GM23338 (cell line): ENCODE measurements around the gene TRAF2. TPM values are rescaled to one million over a fixed set of nuclear protein-coding genes. Genes with fewer than 3 reads are reported as not detected.

Experiments used
- ATAC-seq: fragments of 200-7000 bp; cut with Tn5 transposase; 3 replicates; pipeline ENCODE4 v1.9.1; 2020
- DNase-seq: peaks from one replicate; pipeline ENCODE4 v3.0.0-alpha.2; 2015; ENCODE audit warnings: low spot score
- H2AFZ ChIP-seq: fragments of 200-600 bp; sonication (generic); 2 replicates; pipeline ENCODE4 v1.8.0; 2016; ENCODE audit warnings: antibody characterized with exemption, mild to moderate bottlenecking, moderate library complexity
- H3F3A ChIP-seq: fragments of 200-600 bp; sonication (generic); replicated peaks from 2 replicates; pipeline ENCODE4 v1.8.0; 2017; ENCODE audit warnings: antibody characterized with exemption, mixed run types, low read depth
- H3K27ac ChIP-seq: fragments of 200-600 bp; sonication (generic); 2 replicates; pipeline ENCODE4 v1.6.1; 2016; ENCODE audit warnings: low read depth
- H3K27me3 ChIP-seq: fragments of 200-600 bp; sonication (generic); 2 replicates; pipeline ENCODE4 v1.8.0; 2016; ENCODE audit warnings: mild to moderate bottlenecking, mixed run types, moderate library complexity; ENCODE audit not compliant: insufficient read depth
- H3K36me3 ChIP-seq: fragments of 200-600 bp; sonication (generic); 2 replicates; pipeline ENCODE4 v1.8.0; 2016; ENCODE audit warnings: mild to moderate bottlenecking; ENCODE audit not compliant: insufficient read depth
- H3K4me1 ChIP-seq: fragments of 200-600 bp; sonication (generic); 2 replicates; pipeline ENCODE4 v1.8.0; 2016; ENCODE audit warnings: mild to moderate bottlenecking, moderate library complexity; ENCODE audit not compliant: insufficient read depth
- H3K4me2 ChIP-seq: fragments of 200-600 bp; sonication (generic); 2 replicates; pipeline ENCODE4 v1.7.1; 2017; ENCODE audit warnings: mixed run types
- H3K4me3 ChIP-seq: fragments of 200-600 bp; sonication (generic); 2 replicates; pipeline ENCODE4 v1.6.1; 2016; ENCODE audit warnings: mixed run types
- H3K79me2 ChIP-seq: fragments of 200-600 bp; sonication (generic); replicated peaks from 2 replicates; pipeline ENCODE4 v1.8.0; 2017; ENCODE audit warnings: mild to moderate bottlenecking; ENCODE audit not compliant: insufficient read depth
- H3K9me2 ChIP-seq: fragments of 200-600 bp; sonication (generic); 2 replicates; pipeline ENCODE4 v1.8.0; 2017; ENCODE audit not compliant: insufficient read depth
- H4K20me1 ChIP-seq: fragments of 200-600 bp; sonication (generic); replicated peaks from 2 replicates; pipeline ENCODE4 v1.8.0; 2017; ENCODE audit warnings: mild to moderate bottlenecking; ENCODE audit not compliant: insufficient read depth
- H3K27ac Mint-ChIP-seq: 2 replicates; pipeline ENCODE4 v1.8.0; 2020; ENCODE audit warnings: inconsistent platforms, mild to moderate bottlenecking, moderate library complexity, mixed read lengths
- H3K27me3 Mint-ChIP-seq: 3 replicates; pipeline ENCODE4 v1.8.0; 2022; ENCODE audit warnings: low read depth, mild to moderate bottlenecking, moderate library complexity, mixed read lengths, inconsistent platforms; ENCODE audit not compliant: insufficient read depth, poor library complexity
- H3K36me3 Mint-ChIP-seq: 3 replicates; pipeline ENCODE4 v1.8.0; 2021; ENCODE audit warnings: low read depth, mild to moderate bottlenecking, inconsistent platforms, moderate library complexity, mixed read lengths
- H3K4me1 Mint-ChIP-seq: 3 replicates; pipeline ENCODE4 v1.8.0; 2020; ENCODE audit warnings: mild to moderate bottlenecking, inconsistent platforms, mixed read lengths
- H3K4me3 Mint-ChIP-seq: 3 replicates; pipeline ENCODE4 v1.8.0; 2021; ENCODE audit warnings: moderate library complexity, mild to moderate bottlenecking, inconsistent platforms, mixed read lengths
- H3K9me3 Mint-ChIP-seq: 3 replicates; pipeline ENCODE4 v1.8.0; 2020; ENCODE audit warnings: moderate library complexity, mild to moderate bottlenecking, inconsistent platforms, mixed read lengths
- CREB1 ChIP-seq: fragments of 250-450 bp; sonication (Bioruptor Pico); IDR thresholded peaks from 2 replicates; pipeline ENCODE4 v1.5.0; 2020; ENCODE audit warnings: low read depth, mild to moderate bottlenecking, moderate library complexity
- EZH2 ChIP-seq: fragments of 200-600 bp; sonication (generic); IDR thresholded peaks from one replicate; pipeline ENCODE4 v1.8.0; 2017; ENCODE audit warnings: antibody characterized with exemption, mild to moderate bottlenecking, low read depth; ENCODE audit not compliant: unreplicated experiment
- EZH2phosphoT487 ChIP-seq: fragments of 200-600 bp; sonication (generic); IDR thresholded peaks from one replicate; pipeline ENCODE4 v1.8.1; 2018; ENCODE audit warnings: antibody characterized with exemption; ENCODE audit not compliant: unreplicated experiment
- JUNB ChIP-seq: IDR thresholded peaks from one replicate; pipeline ENCODE4 v1.6.1; 2016; ENCODE audit warnings: antibody characterized with exemption; ENCODE audit not compliant: unreplicated experiment
- NANOG ChIP-seq: IDR thresholded peaks from 2 replicates; pipeline ENCODE4 v1.6.1; 2016; ENCODE audit warnings: antibody characterized with exemption, borderline replicate concordance
- POLR2AphosphoS5 ChIP-seq: IDR thresholded peaks from 2 replicates; pipeline ENCODE4 v1.6.1; 2016; ENCODE audit warnings: antibody characterized with exemption, low read depth
- STAT1 ChIP-seq: IDR thresholded peaks from one replicate; pipeline ENCODE4 v1.6.1; 2016; ENCODE audit warnings: antibody characterized with exemption; ENCODE audit not compliant: unreplicated experiment
- ZNF114 ChIP-seq: fragments of 250-450 bp; sonication (Bioruptor Pico); IDR thresholded peaks from 2 replicates; pipeline ENCODE4 v1.5.0; 2020; ENCODE audit warnings: mild to moderate bottlenecking, moderate library complexity
- ZNF331 ChIP-seq: fragments of 250-450 bp; sonication (Bioruptor Pico); IDR thresholded peaks from 2 replicates; pipeline ENCODE4 v1.5.0; 2020; ENCODE audit warnings: low read depth, mild to moderate bottlenecking, moderate library complexity
- polyA plus RNA-seq: library from polyadenylated mRNA; unstranded; fragments of >200 nt; fragmentation: Nextera tagmentation; extraction: Ambion mirVana; gene quantifications from 2 replicates; pipeline ENCODE4 v1.2.1, GENCODE V29; 2016
- total RNA-seq: library from RNA; depleted of rRNA; stranded (reverse); fragments of >200 nt; shearing (Covaris generic); gene quantifications from 2 replicates; pipeline ENCODE4 v1.2.3, GENCODE V29; 2014
- TF ChIP-seq, protein P1 (sequence below), 2 experiments: fragments of 200-600 bp in 1 of 2; sonication (generic) in 1 of 2; conservative IDR thresholded peaks; 2 replicates each; pipeline versions ENCODE4 v1.5.1 to v1.6.1; 2016 to 2017; ENCODE audit warnings: antibody characterized with exemption in 2 of 2, low read depth in 2 of 2, mild to moderate bottlenecking in 2 of 2, moderate library complexity in 1 of 2
- TF ChIP-seq, protein P2 (sequence below): IDR thresholded peaks from 2 replicates; pipeline ENCODE4 v1.6.1; 2016; ENCODE audit warnings: antibody characterized with exemption
- TF ChIP-seq, protein P3 (sequence below): IDR thresholded peaks from one replicate; pipeline ENCODE4 v1.6.1; 2018; ENCODE audit warnings: antibody characterized with exemption; ENCODE audit not compliant: unreplicated experiment
- TF ChIP-seq, protein P4 (sequence below): fragments of 250-450 bp; sonication (Bioruptor Pico); IDR thresholded peaks from 2 replicates; pipeline ENCODE4 v1.5.0; 2020; ENCODE audit warnings: mild to moderate bottlenecking, moderate library complexity

The TRAF2 gene
- total and polyA plus RNA-seq, 2 experiments from 2014 or later: 25.4 to 39.9 TPM

DNA sequence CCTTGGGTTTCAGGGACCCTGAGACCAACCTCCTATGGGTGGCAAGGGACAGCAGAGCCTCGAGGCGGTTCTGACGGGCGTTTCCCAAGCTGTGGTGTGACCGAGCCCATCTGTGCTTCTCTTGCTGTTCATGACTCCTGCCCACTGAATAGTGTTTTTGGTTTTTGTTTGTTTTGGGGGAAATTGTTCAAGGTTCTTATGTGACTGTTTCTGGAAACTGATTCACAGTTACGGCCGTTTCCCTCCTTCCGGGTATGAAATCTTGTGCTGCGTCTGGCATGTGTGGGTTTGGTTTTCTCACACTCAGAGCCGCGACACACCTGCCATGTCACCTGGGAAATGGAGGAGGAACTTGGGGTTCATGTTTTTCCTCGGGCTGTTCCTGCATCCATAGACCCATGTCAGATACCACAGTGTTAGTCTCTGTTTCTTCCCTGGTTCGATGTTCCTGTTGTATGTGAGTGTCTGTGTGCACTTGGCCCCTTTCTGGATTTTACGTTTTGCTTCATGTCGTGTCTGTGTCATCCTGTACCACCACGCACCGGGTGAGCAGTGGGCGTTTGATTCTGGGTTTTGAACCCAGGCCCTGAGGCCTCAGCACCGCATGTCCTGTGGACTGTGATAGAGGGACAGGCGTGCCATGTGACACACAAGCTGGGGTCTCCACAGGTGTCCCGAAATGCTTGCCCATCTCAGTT, 29.5 kb downstream of the TRAF2 start:
- H3K4me3 Mint-ChIP-seq: no peak overlapping the region
- no peak overlapping the region for H3K27ac Mint-ChIP-seq
- peaks cover 7% of the 10 kb centered on the region; the same call in 1 of the 2 replicates for H4K20me1 ChIP-seq
- H2AFZ ChIP-seq: no peak overlapping the region
- no peaks in the 10 kb centered on the region; the same call in 1 of the 2 replicates for H3K79me2 ChIP-seq
- H3K4me3 ChIP-seq: no peak overlapping the region
- no peak overlapping the region for H3K4me2 ChIP-seq
- peaks cover 11% of the 10 kb centered on the region for H3K27me3 Mint-ChIP-seq
- no peaks in the 10 kb centered on the region for H3K4me1 Mint-ChIP-seq
- H3K4me1 ChIP-seq: no peaks in the 10 kb centered on the region
- no peaks in the 10 kb centered on the region for H3K27me3 ChIP-seq
- peaks cover 49% of the 10 kb centered on the region for H3K36me3 Mint-ChIP-seq
- no peaks in the 10 kb centered on the region for H3F3A ChIP-seq
- DNase-seq (no peak), ATAC-seq (no peak)
- H3K27ac ChIP-seq: no peak overlapping the region
- H3K9me3 Mint-ChIP-seq: no peaks in the 10 kb centered on the region
- peaks cover 5% of the 10 kb centered on the region for H3K36me3 ChIP-seq
- TF ChIP-seq ZNF114 (CRISPR knock-in tag) (no peak), ZNF331 (CRISPR knock-in tag) (no peak), NANOG (no peak), CREB1 (CRISPR knock-in tag) (no peak), JUNB (no peak), EZH2 (no peak), STAT1 (no peak), POLR2AphosphoS5 (no peak), EZH2phosphoT487 (no peak)
- TF ChIP-seq, protein P1, sequence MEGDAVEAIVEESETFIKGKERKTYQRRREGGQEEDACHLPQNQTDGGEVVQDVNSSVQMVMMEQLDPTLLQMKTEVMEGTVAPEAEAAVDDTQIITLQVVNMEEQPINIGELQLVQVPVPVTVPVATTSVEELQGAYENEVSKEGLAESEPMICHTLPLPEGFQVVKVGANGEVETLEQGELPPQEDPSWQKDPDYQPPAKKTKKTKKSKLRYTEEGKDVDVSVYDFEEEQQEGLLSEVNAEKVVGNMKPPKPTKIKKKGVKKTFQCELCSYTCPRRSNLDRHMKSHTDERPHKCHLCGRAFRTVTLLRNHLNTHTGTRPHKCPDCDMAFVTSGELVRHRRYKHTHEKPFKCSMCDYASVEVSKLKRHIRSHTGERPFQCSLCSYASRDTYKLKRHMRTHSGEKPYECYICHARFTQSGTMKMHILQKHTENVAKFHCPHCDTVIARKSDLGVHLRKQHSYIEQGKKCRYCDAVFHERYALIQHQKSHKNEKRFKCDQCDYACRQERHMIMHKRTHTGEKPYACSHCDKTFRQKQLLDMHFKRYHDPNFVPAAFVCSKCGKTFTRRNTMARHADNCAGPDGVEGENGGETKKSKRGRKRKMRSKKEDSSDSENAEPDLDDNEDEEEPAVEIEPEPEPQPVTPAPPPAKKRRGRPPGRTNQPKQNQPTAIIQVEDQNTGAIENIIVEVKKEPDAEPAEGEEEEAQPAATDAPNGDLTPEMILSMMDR (conservative IDR thresholded peaks at IDR 0.05; ENCODE audit: low read depth in 2 of 2): no peak
- TF ChIP-seq, protein P2, sequence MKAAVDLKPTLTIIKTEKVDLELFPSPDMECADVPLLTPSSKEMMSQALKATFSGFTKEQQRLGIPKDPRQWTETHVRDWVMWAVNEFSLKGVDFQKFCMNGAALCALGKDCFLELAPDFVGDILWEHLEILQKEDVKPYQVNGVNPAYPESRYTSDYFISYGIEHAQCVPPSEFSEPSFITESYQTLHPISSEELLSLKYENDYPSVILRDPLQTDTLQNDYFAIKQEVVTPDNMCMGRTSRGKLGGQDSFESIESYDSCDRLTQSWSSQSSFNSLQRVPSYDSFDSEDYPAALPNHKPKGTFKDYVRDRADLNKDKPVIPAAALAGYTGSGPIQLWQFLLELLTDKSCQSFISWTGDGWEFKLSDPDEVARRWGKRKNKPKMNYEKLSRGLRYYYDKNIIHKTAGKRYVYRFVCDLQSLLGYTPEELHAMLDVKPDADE: no peak
- TF ChIP-seq, protein P3, sequence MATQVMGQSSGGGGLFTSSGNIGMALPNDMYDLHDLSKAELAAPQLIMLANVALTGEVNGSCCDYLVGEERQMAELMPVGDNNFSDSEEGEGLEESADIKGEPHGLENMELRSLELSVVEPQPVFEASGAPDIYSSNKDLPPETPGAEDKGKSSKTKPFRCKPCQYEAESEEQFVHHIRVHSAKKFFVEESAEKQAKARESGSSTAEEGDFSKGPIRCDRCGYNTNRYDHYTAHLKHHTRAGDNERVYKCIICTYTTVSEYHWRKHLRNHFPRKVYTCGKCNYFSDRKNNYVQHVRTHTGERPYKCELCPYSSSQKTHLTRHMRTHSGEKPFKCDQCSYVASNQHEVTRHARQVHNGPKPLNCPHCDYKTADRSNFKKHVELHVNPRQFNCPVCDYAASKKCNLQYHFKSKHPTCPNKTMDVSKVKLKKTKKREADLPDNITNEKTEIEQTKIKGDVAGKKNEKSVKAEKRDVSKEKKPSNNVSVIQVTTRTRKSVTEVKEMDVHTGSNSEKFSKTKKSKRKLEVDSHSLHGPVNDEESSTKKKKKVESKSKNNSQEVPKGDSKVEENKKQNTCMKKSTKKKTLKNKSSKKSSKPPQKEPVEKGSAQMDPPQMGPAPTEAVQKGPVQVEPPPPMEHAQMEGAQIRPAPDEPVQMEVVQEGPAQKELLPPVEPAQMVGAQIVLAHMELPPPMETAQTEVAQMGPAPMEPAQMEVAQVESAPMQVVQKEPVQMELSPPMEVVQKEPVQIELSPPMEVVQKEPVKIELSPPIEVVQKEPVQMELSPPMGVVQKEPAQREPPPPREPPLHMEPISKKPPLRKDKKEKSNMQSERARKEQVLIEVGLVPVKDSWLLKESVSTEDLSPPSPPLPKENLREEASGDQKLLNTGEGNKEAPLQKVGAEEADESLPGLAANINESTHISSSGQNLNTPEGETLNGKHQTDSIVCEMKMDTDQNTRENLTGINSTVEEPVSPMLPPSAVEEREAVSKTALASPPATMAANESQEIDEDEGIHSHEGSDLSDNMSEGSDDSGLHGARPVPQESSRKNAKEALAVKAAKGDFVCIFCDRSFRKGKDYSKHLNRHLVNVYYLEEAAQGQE: no peak
- TF ChIP-seq, protein P4, sequence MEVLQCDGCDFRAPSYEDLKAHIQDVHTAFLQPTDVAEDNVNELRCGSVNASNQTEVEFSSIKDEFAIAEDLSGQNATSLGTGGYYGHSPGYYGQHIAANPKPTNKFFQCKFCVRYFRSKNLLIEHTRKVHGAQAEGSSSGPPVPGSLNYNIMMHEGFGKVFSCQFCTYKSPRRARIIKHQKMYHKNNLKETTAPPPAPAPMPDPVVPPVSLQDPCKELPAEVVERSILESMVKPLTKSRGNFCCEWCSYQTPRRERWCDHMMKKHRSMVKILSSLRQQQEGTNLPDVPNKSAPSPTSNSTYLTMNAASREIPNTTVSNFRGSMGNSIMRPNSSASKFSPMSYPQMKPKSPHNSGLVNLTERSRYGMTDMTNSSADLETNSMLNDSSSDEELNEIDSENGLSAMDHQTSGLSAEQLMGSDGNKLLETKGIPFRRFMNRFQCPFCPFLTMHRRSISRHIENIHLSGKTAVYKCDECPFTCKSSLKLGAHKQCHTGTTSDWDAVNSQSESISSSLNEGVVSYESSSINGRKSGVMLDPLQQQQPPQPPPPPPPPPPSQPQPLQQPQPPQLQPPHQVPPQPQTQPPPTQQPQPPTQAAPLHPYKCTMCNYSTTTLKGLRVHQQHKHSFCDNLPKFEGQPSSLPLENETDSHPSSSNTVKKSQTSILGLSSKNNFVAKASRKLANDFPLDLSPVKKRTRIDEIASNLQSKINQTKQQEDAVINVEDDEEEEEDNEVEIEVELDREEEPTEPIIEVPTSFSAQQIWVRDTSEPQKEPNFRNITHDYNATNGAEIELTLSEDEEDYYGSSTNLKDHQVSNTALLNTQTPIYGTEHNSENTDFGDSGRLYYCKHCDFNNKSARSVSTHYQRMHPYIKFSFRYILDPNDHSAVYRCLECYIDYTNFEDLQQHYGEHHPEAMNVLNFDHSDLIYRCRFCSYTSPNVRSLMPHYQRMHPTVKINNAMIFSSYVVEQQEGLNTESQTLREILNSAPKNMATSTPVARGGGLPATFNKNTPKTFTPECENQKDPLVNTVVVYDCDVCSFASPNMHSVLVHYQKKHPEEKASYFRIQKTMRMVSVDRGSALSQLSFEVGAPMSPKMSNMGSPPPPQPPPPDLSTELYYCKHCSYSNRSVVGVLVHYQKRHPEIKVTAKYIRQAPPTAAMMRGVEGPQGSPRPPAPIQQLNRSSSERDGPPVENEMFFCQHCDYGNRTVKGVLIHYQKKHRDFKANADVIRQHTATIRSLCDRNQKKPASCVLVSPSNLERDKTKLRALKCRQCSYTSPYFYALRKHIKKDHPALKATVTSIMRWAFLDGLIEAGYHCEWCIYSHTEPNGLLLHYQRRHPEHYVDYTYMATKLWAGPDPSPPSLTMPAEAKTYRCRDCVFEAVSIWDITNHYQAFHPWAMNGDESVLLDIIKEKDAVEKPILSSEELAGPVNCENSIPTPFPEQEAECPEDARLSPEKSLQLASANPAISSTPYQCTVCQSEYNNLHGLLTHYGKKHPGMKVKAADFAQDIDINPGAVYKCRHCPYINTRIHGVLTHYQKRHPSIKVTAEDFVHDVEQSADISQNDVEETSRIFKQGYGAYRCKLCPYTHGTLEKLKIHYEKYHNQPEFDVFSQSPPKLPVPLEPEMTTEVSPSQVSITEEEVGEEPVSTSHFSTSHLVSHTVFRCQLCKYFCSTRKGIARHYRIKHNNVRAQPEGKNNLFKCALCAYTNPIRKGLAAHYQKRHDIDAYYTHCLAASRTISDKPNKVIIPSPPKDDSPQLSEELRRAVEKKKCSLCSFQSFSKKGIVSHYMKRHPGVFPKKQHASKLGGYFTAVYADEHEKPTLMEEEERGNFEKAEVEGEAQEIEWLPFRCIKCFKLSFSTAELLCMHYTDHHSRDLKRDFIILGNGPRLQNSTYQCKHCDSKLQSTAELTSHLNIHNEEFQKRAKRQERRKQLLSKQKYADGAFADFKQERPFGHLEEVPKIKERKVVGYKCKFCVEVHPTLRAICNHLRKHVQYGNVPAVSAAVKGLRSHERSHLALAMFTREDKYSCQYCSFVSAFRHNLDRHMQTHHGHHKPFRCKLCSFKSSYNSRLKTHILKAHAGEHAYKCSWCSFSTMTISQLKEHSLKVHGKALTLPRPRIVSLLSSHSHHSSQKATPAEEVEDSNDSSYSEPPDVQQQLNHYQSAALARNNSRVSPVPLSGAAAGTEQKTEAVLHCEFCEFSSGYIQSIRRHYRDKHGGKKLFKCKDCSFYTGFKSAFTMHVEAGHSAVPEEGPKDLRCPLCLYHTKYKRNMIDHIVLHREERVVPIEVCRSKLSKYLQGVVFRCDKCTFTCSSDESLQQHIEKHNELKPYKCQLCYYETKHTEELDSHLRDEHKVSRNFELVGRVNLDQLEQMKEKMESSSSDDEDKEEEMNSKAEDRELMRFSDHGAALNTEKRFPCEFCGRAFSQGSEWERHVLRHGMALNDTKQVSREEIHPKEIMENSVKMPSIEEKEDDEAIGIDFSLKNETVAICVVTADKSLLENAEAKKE (CRISPR knock-in tag): no peak
- H3K9me2 ChIP-seq: no peaks in the 10 kb centered on the region
